Hepatocyte (in vitro differentiated cells): ENCODE results near the gene LDLRAD3.

Source experiments
- EZH2 ChIP-seq: fragments of 200-600 bp; sonication (generic); IDR thresholded peaks from 2 replicates; pipeline ENCODE4 v1.6.1; 2016; ENCODE audit warnings: antibody characterized with exemption, mild to moderate bottlenecking, borderline replicate concordance
- EZH2phosphoT487 ChIP-seq: fragments of 200-600 bp; sonication (generic); IDR thresholded peaks from one replicate; pipeline ENCODE4 v1.6.1; 2018; ENCODE audit warnings: antibody characterized with exemption, mild to moderate bottlenecking, low read depth, moderate library complexity; ENCODE audit not compliant: unreplicated experiment, severe bottlenecking
- TF ChIP-seq, protein P1 (sequence below): fragments of 200-600 bp; sonication (generic); IDR thresholded peaks from 2 replicates; pipeline ENCODE4 v1.5.1; 2016; ENCODE audit warnings: antibody characterized with exemption, mild to moderate bottlenecking; ENCODE audit not compliant: poor library complexity

DNA sequence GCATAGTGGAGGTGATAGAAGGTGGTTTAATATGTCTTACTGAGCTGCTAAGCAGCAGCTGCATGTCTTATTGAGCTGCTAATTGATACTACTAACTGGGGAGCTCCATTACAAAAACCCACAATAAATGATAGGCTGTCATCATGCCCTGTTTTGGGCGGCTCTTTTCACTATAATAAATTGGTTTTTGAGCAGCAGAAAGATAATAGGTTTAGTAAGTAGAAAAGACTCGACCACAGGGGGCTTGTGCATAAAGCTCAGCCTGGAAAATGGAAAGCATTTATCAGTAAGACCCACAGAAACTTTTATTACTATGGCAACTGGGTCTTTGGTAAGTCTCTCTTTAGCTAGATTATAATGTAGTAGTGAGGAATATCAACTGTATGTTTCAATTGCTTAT lies 117.6 kb downstream of the LDLRAD3 start:
- TF ChIP-seq EZH2phosphoT487 (no peak), EZH2 (no peak)
- TF ChIP-seq, protein P1, sequence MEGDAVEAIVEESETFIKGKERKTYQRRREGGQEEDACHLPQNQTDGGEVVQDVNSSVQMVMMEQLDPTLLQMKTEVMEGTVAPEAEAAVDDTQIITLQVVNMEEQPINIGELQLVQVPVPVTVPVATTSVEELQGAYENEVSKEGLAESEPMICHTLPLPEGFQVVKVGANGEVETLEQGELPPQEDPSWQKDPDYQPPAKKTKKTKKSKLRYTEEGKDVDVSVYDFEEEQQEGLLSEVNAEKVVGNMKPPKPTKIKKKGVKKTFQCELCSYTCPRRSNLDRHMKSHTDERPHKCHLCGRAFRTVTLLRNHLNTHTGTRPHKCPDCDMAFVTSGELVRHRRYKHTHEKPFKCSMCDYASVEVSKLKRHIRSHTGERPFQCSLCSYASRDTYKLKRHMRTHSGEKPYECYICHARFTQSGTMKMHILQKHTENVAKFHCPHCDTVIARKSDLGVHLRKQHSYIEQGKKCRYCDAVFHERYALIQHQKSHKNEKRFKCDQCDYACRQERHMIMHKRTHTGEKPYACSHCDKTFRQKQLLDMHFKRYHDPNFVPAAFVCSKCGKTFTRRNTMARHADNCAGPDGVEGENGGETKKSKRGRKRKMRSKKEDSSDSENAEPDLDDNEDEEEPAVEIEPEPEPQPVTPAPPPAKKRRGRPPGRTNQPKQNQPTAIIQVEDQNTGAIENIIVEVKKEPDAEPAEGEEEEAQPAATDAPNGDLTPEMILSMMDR = no peak
